HepG2 (cell line): Measurements from ENCODE around the gene FGD3. TPM values are rescaled to one million over a fixed set of nuclear protein-coding genes. Genes with fewer than 3 reads are reported as not detected.

Experiments used
- CHD4 ChIP-seq: fragments of 200-600 bp; sonication (generic); IDR thresholded peaks from 2 replicates; pipeline ENCODE4 v1.7.0; 2017; ENCODE audit warnings: mild to moderate bottlenecking, low read length, borderline replicate concordance
- EED ChIP-seq: sonication (generic); formaldehyde crosslinking; IDR thresholded peaks from 2 replicates; pipeline ENCODE4 v1.5.0; 2020; ENCODE audit warnings: mild to moderate bottlenecking, missing genetic modification reagents
- FOXA3 ChIP-seq: IDR thresholded peaks from 2 replicates; pipeline ENCODE4 v1.6.1; 2016; ENCODE audit warnings: missing genetic modification reagents, missing compliant biosample characterization
- GABPB1 ChIP-seq: IDR thresholded peaks from 2 replicates; pipeline ENCODE4 v1.6.1; 2016; ENCODE audit warnings: mild to moderate bottlenecking, missing genetic modification reagents, moderate library complexity, missing compliant biosample characterization
- GLI4 ChIP-seq: sonication (generic); formaldehyde crosslinking; IDR thresholded peaks from 2 replicates; pipeline ENCODE4 v1.5.1; 2020; ENCODE audit warnings: missing genetic modification reagents, mild to moderate bottlenecking, moderate library complexity, borderline replicate concordance
- NR0B2 ChIP-seq: sonication (generic); formaldehyde crosslinking; IDR thresholded peaks from 2 replicates; pipeline ENCODE4 v1.4.0; 2020; ENCODE audit warnings: mild to moderate bottlenecking, missing genetic modification reagents
- PLSCR1 ChIP-seq: sonication (generic); formaldehyde crosslinking; IDR thresholded peaks from 2 replicates; pipeline ENCODE4 v1.5.0; 2020; ENCODE audit warnings: missing genetic modification reagents, mild to moderate bottlenecking, borderline replicate concordance
- POLR2A ChIP-seq, 2 experiments: IDR thresholded peaks; 2 replicates each; pipeline ENCODE4 v1.6.1; 2011; ENCODE audit warnings: low read depth in 2 of 2, low read length in 2 of 2, mild to moderate bottlenecking in 1 of 2, moderate library complexity in 1 of 2; ENCODE audit not compliant: insufficient read depth in 1 of 2
- SIN3A ChIP-seq: IDR thresholded peaks from 2 replicates; pipeline ENCODE4 v1.6.1; 2011; ENCODE audit warnings: low read depth, mild to moderate bottlenecking, control low read depth, low read length, borderline replicate concordance
- SP140L ChIP-seq: sonication (generic); formaldehyde crosslinking; IDR thresholded peaks from 2 replicates; pipeline ENCODE4 v1.4.0; 2020; ENCODE audit warnings: missing genetic modification reagents, borderline replicate concordance
- ZBTB34 ChIP-seq: sonication (generic); formaldehyde crosslinking; IDR thresholded peaks from 2 replicates; pipeline ENCODE4 v1.8.0; 2022; ENCODE audit warnings: mild to moderate bottlenecking, missing genetic modification reagents
- ZBTB7B ChIP-seq: sonication (generic); formaldehyde crosslinking; IDR thresholded peaks from 2 replicates; pipeline ENCODE4 v1.4.0; 2020; ENCODE audit warnings: missing genetic modification reagents
- ZMAT3 ChIP-seq: sonication (generic); formaldehyde crosslinking; conservative IDR thresholded peaks from 2 replicates; pipeline ENCODE4 v1.7.0; 2021; ENCODE audit warnings: missing genetic modification reagents
- ZNF317 ChIP-seq: sonication (generic); formaldehyde crosslinking; IDR thresholded peaks from 2 replicates; pipeline ENCODE4 v1.5.0; 2020; ENCODE audit warnings: mild to moderate bottlenecking, missing genetic modification reagents
- ZNF556 ChIP-seq: sonication (generic); formaldehyde crosslinking; IDR thresholded peaks from 2 replicates; pipeline ENCODE4 v1.4.0; 2020; ENCODE audit warnings: mild to moderate bottlenecking, missing genetic modification reagents, borderline replicate concordance
- ZNF619 ChIP-seq: sonication (generic); formaldehyde crosslinking; IDR thresholded peaks from 2 replicates; pipeline ENCODE4 v1.4.0; 2020; ENCODE audit warnings: mild to moderate bottlenecking, missing genetic modification reagents
- ZNF629 ChIP-seq: sonication (generic); formaldehyde crosslinking; conservative IDR thresholded peaks from 2 replicates; pipeline ENCODE4 v1.5.0; 2020; ENCODE audit warnings: missing genetic modification reagents
- ZNF687 ChIP-seq: sonication (generic); formaldehyde crosslinking; IDR thresholded peaks from 2 replicates; pipeline ENCODE4 v1.5.1; 2020; ENCODE audit warnings: mild to moderate bottlenecking, missing genetic modification reagents, moderate library complexity
- polyA plus RNA-seq, 8 experiments: library from polyadenylated mRNA; depleted of rRNA in 3 of 8; stranded (reverse) in 7 of 8; unstranded in 1 of 8; fragments of >200 nt; fragmentation: Illumina TruSeq in 4 of 8; extraction: Trizol in 4 of 8; gene quantifications; 2 replicates each; pipeline versions ENCODE4 v1.2.1 to v1.2.3, GENCODE V29; 2011 to 2016; ENCODE audit warnings: low read depth in 4 of 8, missing spikeins in 1 of 8, mixed read lengths in 1 of 8; ENCODE audit not compliant: insufficient read depth in 1 of 8
- total RNA-seq, 5 experiments: library from RNA; depleted of rRNA; stranded (reverse); fragments of >200 nt; fragmentation: Illumina TruSeq; extraction: Trizol; gene quantifications; 2 replicates each; pipeline ENCODE4 v1.2.3, GENCODE V29; 2016; ENCODE audit warnings: low read depth in 1 of 5
- TF ChIP-seq, protein P1 (sequence below): sonication (generic); formaldehyde crosslinking; IDR thresholded peaks from 2 replicates; pipeline ENCODE4 v1.9.0; 2021; ENCODE audit warnings: missing genetic modification reagents, mild to moderate bottlenecking, borderline replicate concordance
- TF ChIP-seq, protein P2 (sequence below): sonication (generic); formaldehyde crosslinking; IDR thresholded peaks from 2 replicates; pipeline ENCODE4 v1.4.0; 2020; ENCODE audit warnings: missing genetic modification reagents

The FGD3 gene
- total and polyA plus RNA-seq, 2 of the 13 experiments (the other 11 are each of a cell fraction or from before 2014, with no cell fraction given) = 0.53 to 1.1 TPM

GRCh38 chr9:93058355-93059010 lies 111.2 kb downstream of the FGD3 start, which contains the start of gene SUSD3 (continued):
- no peak for TF ChIP-seq NR0B2 (CRISPR knock-in tag)
- TF ChIP-seq ZNF619 = no peak
- 0 out of 2 replicates have a peak, but pooled peaks have one; percentile 42 for TF ChIP-seq CHD4
- TF ChIP-seq EED (CRISPR knock-in tag) = no peak
- no peak for TF ChIP-seq ZNF317 (CRISPR knock-in tag)
- no peak for TF ChIP-seq ZMAT3 (CRISPR knock-in tag)
- TF ChIP-seq GLI4 (CRISPR knock-in tag) = no peak
- no peak for TF ChIP-seq ZBTB34 (CRISPR knock-in tag)
- TF ChIP-seq, protein P1, sequence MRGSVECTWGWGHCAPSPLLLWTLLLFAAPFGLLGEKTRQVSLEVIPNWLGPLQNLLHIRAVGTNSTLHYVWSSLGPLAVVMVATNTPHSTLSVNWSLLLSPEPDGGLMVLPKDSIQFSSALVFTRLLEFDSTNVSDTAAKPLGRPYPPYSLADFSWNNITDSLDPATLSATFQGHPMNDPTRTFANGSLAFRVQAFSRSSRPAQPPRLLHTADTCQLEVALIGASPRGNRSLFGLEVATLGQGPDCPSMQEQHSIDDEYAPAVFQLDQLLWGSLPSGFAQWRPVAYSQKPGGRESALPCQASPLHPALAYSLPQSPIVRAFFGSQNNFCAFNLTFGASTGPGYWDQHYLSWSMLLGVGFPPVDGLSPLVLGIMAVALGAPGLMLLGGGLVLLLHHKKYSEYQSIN (CRISPR knock-in tag) = no peak
- TF ChIP-seq ZNF687 = peak; percentile 72
- peak; percentile 98 for TF ChIP-seq ZNF629 (CRISPR knock-in tag)
- TF ChIP-seq, protein P2, sequence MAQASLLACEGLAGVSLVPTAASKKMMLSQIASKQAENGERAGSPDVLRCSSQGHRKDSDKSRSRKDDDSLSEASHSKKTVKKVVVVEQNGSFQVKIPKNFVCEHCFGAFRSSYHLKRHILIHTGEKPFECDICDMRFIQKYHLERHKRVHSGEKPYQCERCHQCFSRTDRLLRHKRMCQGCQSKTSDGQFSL (CRISPR knock-in tag) = no peak
- TF ChIP-seq SP140L = no peak
- TF ChIP-seq PLSCR1 (CRISPR knock-in tag) = no peak
- TF ChIP-seq SIN3A = no peak
- TF ChIP-seq POLR2A (IDR thresholded peaks at IDR 0.05; ENCODE audit: insufficient read depth in 1 of 2, low read depth in 2 of 2, low read length in 2 of 2) = peak in 1 of 2 experiments; percentile 55; a peak in 2 of 4 replicates
- 0 out of 2 replicates have a peak, but pooled peaks have one; percentile 23 for TF ChIP-seq ZBTB7B (CRISPR knock-in tag)
- 0 out of 2 replicates have a peak, but pooled peaks have one; percentile 5 for TF ChIP-seq FOXA3 (CRISPR knock-in tag)
- peak; percentile 40; the same call in 1 of the 2 replicates for TF ChIP-seq GABPB1 (CRISPR knock-in tag)
- TF ChIP-seq ZNF556 = 0 out of 2 replicates have a peak, but pooled peaks have one; percentile 47
